ENCODE measurements around the gene LYZL4. TPM values are rescaled to one million over a fixed set of nuclear protein-coding genes. Genes with fewer than 3 reads are reported as not detected.

LYZL4 gene
- total RNA-seq, 1 donor from 2014 or later, result not detected

DNA sequence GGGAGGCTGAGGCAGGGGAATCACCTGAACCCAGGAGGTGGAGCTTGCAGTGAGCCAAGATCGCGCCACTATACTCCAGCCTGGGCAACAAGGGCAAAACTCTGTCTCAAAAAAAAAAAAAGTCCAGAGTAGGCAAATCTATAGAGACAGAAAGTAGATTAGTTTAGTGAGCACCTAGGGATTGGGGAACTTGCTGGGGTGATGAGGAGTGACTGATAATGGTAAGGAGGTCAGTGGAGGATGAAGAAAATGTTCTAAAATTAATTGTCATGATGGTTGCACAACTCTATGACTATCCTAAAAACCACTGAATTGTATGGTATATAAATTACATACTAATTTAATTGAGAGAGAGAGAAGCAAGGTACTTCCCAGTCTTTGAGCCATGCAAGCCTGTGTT is 27.8 kb upstream of the LYZL4 start:
- Mint-ChIP-seq H3K36me3 (ENCODE audit: low read depth) (no peaks in the 10 kb centered on the region), H3K27me3 (ENCODE audit: low read depth) (peaks cover 57% of the 10 kb centered on the region), H3K27ac (ENCODE audit: unreplicated experiment) (no peak overlapping the region), H3K4me1 (ENCODE audit: low read depth) (no peaks in the 10 kb centered on the region), H3K9me3 (ENCODE audit: low read depth) (no peaks in the 10 kb centered on the region), H3K4me3 (ENCODE audit: unreplicated experiment) (no peak overlapping the region)
- TF ChIP-seq, protein P1, sequence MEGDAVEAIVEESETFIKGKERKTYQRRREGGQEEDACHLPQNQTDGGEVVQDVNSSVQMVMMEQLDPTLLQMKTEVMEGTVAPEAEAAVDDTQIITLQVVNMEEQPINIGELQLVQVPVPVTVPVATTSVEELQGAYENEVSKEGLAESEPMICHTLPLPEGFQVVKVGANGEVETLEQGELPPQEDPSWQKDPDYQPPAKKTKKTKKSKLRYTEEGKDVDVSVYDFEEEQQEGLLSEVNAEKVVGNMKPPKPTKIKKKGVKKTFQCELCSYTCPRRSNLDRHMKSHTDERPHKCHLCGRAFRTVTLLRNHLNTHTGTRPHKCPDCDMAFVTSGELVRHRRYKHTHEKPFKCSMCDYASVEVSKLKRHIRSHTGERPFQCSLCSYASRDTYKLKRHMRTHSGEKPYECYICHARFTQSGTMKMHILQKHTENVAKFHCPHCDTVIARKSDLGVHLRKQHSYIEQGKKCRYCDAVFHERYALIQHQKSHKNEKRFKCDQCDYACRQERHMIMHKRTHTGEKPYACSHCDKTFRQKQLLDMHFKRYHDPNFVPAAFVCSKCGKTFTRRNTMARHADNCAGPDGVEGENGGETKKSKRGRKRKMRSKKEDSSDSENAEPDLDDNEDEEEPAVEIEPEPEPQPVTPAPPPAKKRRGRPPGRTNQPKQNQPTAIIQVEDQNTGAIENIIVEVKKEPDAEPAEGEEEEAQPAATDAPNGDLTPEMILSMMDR (IDR thresholded peaks at IDR 0.05), result no peak
- DNase-seq (ENCODE audit: low spot score), result no peak

DNA sequence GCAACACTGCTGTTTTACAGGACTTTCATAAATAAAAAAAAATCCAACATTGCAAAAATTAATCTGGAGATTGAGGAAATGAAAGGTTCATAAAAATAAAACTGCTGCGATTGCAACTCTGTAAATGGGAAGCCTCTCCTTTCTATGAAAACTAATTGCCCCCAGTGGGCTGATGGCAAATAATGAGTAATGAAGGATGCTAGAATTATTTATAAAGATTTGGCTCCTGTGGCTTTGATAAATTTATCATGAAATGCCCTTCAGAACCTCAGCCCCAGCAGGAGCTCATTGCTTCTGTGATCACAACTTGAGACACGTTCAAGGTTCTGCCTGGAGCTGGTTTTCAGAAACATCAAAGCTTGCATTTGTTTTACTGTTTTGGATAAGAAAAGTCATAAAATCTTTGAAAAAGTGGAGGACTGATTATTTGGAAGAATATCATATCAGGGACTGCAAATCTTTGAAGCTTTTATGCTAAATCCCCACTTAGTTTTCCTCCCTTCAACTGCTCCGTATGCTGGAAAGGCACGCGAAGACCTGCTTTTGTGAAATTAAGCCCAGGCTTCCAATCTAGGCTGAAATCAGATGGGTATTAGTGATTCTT is 24.5 kb upstream of the LYZL4 start:
- DNase-seq (ENCODE audit: low spot score), result no peak
- no peaks in the 10 kb centered on the region for H3K36me3 Mint-ChIP-seq (ENCODE audit: low read depth)
- peaks cover 39% of the 10 kb centered on the region for H3K27me3 Mint-ChIP-seq (ENCODE audit: low read depth)
- no peak overlapping the region for H3K4me3 Mint-ChIP-seq (ENCODE audit: unreplicated experiment)
- TF ChIP-seq, protein P1 (IDR thresholded peaks at IDR 0.05), result no peak
- H3K9me3 Mint-ChIP-seq (ENCODE audit: low read depth), result peaks cover 10% of the 10 kb centered on the region
- H3K27ac Mint-ChIP-seq (ENCODE audit: unreplicated experiment), result no peak overlapping the region
- H3K4me1 Mint-ChIP-seq (ENCODE audit: low read depth), result peaks cover 7% of the 10 kb centered on the region

GRCh38 chr3:42432485-42432884 is 22.1 kb upstream of the LYZL4 start:
- no peak for DNase-seq (ENCODE audit: low spot score)
- Mint-ChIP-seq H3K36me3 (ENCODE audit: low read depth) (no peaks in the 10 kb centered on the region), H3K4me3 (ENCODE audit: unreplicated experiment) (no peak overlapping the region), H3K4me1 (ENCODE audit: low read depth) (peaks cover 22% of the 10 kb centered on the region), H3K27ac (ENCODE audit: unreplicated experiment) (no peak overlapping the region), H3K9me3 (ENCODE audit: low read depth) (peaks cover 10% of the 10 kb centered on the region), H3K27me3 (ENCODE audit: low read depth) (peaks cover 24% of the 10 kb centered on the region)
- TF ChIP-seq, protein P1 (IDR thresholded peaks at IDR 0.05), result no peak

GRCh38 chr3:42430781-42431532 is 20.5 kb upstream of the LYZL4 start:
- H3K4me3 Mint-ChIP-seq (ENCODE audit: unreplicated experiment), result no peak overlapping the region
- H3K36me3 Mint-ChIP-seq (ENCODE audit: low read depth), result no peaks in the 10 kb centered on the region
- no peak for DNase-seq (ENCODE audit: low spot score)
- TF ChIP-seq, protein P1 (IDR thresholded peaks at IDR 0.05), result no peak
- no peak overlapping the region for H3K27ac Mint-ChIP-seq (ENCODE audit: unreplicated experiment)
- H3K4me1 Mint-ChIP-seq (ENCODE audit: low read depth), result peaks cover 22% of the 10 kb centered on the region
- peaks cover 10% of the 10 kb centered on the region for H3K9me3 Mint-ChIP-seq (ENCODE audit: low read depth)
- peaks cover 21% of the 10 kb centered on the region for H3K27me3 Mint-ChIP-seq (ENCODE audit: low read depth)

DNA sequence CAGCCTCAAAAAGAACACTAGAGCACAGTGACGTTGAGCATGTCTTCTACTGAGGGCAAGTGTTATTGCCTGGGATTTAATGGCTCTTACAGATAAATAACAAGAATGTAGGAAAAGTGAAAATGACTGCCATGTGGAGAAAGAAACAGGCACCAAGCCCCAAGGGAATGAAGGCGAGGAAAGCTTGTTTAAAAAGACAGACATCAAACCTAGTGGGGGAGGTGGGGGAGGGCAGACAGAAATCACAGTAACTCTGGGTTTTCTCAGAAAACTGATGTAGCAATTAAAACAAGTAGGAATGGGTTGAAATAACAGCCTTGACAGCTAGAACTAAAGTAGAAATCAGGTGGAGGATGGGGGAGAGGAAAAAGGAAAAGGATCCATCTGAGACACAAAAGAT is 18.4 kb upstream of the LYZL4 start:
- peaks cover 22% of the 10 kb centered on the region for H3K4me1 Mint-ChIP-seq (ENCODE audit: low read depth)
- H3K27ac Mint-ChIP-seq (ENCODE audit: unreplicated experiment), result peak overlapping the region; percentile 53
- no peak overlapping the region for H3K4me3 Mint-ChIP-seq (ENCODE audit: unreplicated experiment)
- no peaks in the 10 kb centered on the region for H3K36me3 Mint-ChIP-seq (ENCODE audit: low read depth)
- H3K9me3 Mint-ChIP-seq (ENCODE audit: low read depth), result peaks cover 10% of the 10 kb centered on the region
- no peak for DNase-seq (ENCODE audit: low spot score)
- TF ChIP-seq, protein P1 (IDR thresholded peaks at IDR 0.05), result no peak
- H3K27me3 Mint-ChIP-seq (ENCODE audit: low read depth), result peaks cover 16% of the 10 kb centered on the region

Measured in chondrocyte (in vitro differentiated cells).